PC-3 (cell line): Measurements from ENCODE around the gene ADCY10.

Experiments used
- CTCF ChIP-seq: fragments of 300-600 bp; sonication (generic); conservative IDR thresholded peaks from 2 replicates; pipeline ENCODE4 v1.5.1; 2017; ENCODE audit warnings: antibody characterized with exemption, low read depth, mild to moderate bottlenecking, low read length
- EZH2phosphoT487 ChIP-seq: fragments of 300-600 bp; sonication (generic); IDR thresholded peaks from 2 replicates; pipeline ENCODE4 v1.6.1; 2018; ENCODE audit warnings: mild to moderate bottlenecking, antibody characterized with exemption, low read length, borderline replicate concordance

- no peak for TF ChIP-seq EZH2phosphoT487
- no peak for TF ChIP-seq CTCF
Measured at GRCh38 chr1:167786502-167786901, 127.4 kb downstream of the ADCY10 start.
